GM18507 (cell line): Measurements from ENCODE around the gene TEFM.
A peak's percentile ranks its signal among the peaks of the same experiment; 100 is the strongest.
"Not testable (repeated sequence)": the region's sequence is repeated elsewhere in the genome, so short reads cannot be mapped to it uniquely, and the experiment has no call there.

Experiments used
- DNase-seq: peaks from one replicate; pipeline ENCODE4 v3.0.0; 2011; ENCODE audit warnings: low read depth; ENCODE audit not compliant: insufficient read length; ENCODE audit errors: extremely low spot score
- FAIRE-seq: peaks from 2 replicates; lab custom pipeline; 2011; peaks lifted over from hg19 to GRCh38; lab: Jason Lieb, UNC

Gene TEFM

GRCh38 chr17:30906101-30906911 lies at the start of gene TEFM:
Gene TEFM, minus strand, starts transcription at chr17:30906238. Its CDS starts 40 bp downstream, at chr17:30906198.
- peak; percentile 91 for DNase-seq
- peak; percentile 84 for FAIRE-seq

- DNase-seq (no peak), FAIRE-seq (no peak)
Measured at GRCh38 chr17:30954046-30954830, 48.2 kb upstream of the TEFM start.

- FAIRE-seq = peak; percentile 42
- DNase-seq = no peak
Measured at GRCh38 chr17:30952638-30953393, 46.8 kb upstream of the TEFM start.

- FAIRE-seq (no peak), DNase-seq (no peak)
Measured at GRCh38 chr17:30950669-30951399, 44.8 kb upstream of the TEFM start.

- no peak for DNase-seq
- FAIRE-seq = no peak
Measured at GRCh38 chr17:30950189-30950588, 44.2 kb upstream of the TEFM start.

- DNase-seq (no peak), FAIRE-seq (no peak)
Measured at GRCh38 chr17:30947796-30948195, 41.8 kb upstream of the TEFM start.

- FAIRE-seq (no peak), DNase-seq (no peak)
Measured at GRCh38 chr17:30942308-30943079, 36.5 kb upstream of the TEFM start.

- DNase-seq (no peak), FAIRE-seq (peak; percentile 76)
Measured at GRCh38 chr17:30939051-30939689, 33.1 kb upstream of the TEFM start.

GRCh38 chr17:30933966-30934365 lies 27.9 kb upstream of the TEFM start:
- FAIRE-seq (no peak), DNase-seq (no peak)

GRCh38 chr17:30931582-30931981 lies 25.5 kb upstream of the TEFM start:
- not testable (repeated sequence) for FAIRE-seq, DNase-seq

GRCh38 chr17:30930495-30930894 lies 24.5 kb upstream of the TEFM start:
- FAIRE-seq (no peak), DNase-seq (no peak)

GRCh38 chr17:30929861-30930260 lies 23.8 kb upstream of the TEFM start:
- DNase-seq, FAIRE-seq: not testable (repeated sequence)

- FAIRE-seq = no peak
- DNase-seq = no peak
Measured at GRCh38 chr17:30929081-30929633, 23.1 kb upstream of the TEFM start.

- DNase-seq (no peak), FAIRE-seq (no peak)
Measured at GRCh38 chr17:30928584-30928983, 22.5 kb upstream of the TEFM start.

GRCh38 chr17:30927756-30928155 lies 21.7 kb upstream of the TEFM start:
- DNase-seq = no peak
- FAIRE-seq = no peak

GRCh38 chr17:30926516-30926915 lies 20.5 kb upstream of the TEFM start:
- DNase-seq = no peak
- no peak for FAIRE-seq

- FAIRE-seq (no peak), DNase-seq (no peak)
Measured at GRCh38 chr17:30924341-30924740, 18.3 kb upstream of the TEFM start.
